Trophoblast cell (in vitro differentiated cells and primary cell): ENCODE data around the gene TMEM42.

Experiments used
- DNase-seq, 2 donors: peaks; one replicate each; pipeline ENCODE4 v3.0.0-alpha.2; 2016
- H2AFZ ChIP-seq: 2 replicates; pipeline ENCODE4 v1.6.1; 2013; ENCODE audit warnings: low read length, moderate library complexity, mild to moderate bottlenecking; ENCODE audit not compliant: insufficient read depth, poor library complexity
- H2AK5ac ChIP-seq: 2 replicates; pipeline ENCODE4 v1.6.1; 2013; ENCODE audit warnings: mild to moderate bottlenecking, low read length
- H2BK120ac ChIP-seq: 2 replicates; pipeline ENCODE4 v1.6.1; 2013; ENCODE audit warnings: low read length, mild to moderate bottlenecking, moderate library complexity; ENCODE audit not compliant: insufficient read depth, poor library complexity
- H2BK12ac ChIP-seq: 2 replicates; pipeline ENCODE4 v1.6.1; 2013; ENCODE audit warnings: mild to moderate bottlenecking, low read length, moderate library complexity
- H2BK5ac ChIP-seq: 2 replicates; pipeline ENCODE4 v1.6.1; 2013; ENCODE audit warnings: low read length, low read depth, moderate library complexity, mild to moderate bottlenecking; ENCODE audit not compliant: poor library complexity
- H3K14ac ChIP-seq: 2 replicates; pipeline ENCODE4 v1.6.1; 2013; ENCODE audit warnings: mild to moderate bottlenecking, low read length
- H3K18ac ChIP-seq: 2 replicates; pipeline ENCODE4 v1.6.1; 2013; ENCODE audit warnings: mild to moderate bottlenecking, low read length
- H3K23ac ChIP-seq: 2 replicates; pipeline ENCODE4 v1.6.1; 2013; ENCODE audit warnings: low read length
- H3K27ac ChIP-seq: 2 replicates; pipeline ENCODE4 v1.5.1; 2013; ENCODE audit warnings: low read depth, mild to moderate bottlenecking, inconsistent platforms, low read length, moderate library complexity
- H3K27me3 ChIP-seq: 2 replicates; pipeline ENCODE4 v1.6.1; 2013; ENCODE audit warnings: inconsistent platforms, mild to moderate bottlenecking, low read length, moderate library complexity; ENCODE audit not compliant: insufficient read depth
- H3K36me3 ChIP-seq, 2 experiments: 1 replicate in 1 of 2; 2 replicates in 1 of 2; pipeline ENCODE4 v1.6.1; 2013; ENCODE audit warnings: low read length in 2 of 2, mild to moderate bottlenecking in 2 of 2, moderate library complexity in 1 of 2; ENCODE audit not compliant: insufficient read depth in 2 of 2, control insufficient read depth in 1 of 2
- H3K4ac ChIP-seq: 2 replicates; pipeline ENCODE4 v1.6.1; 2013; ENCODE audit warnings: low read depth, mild to moderate bottlenecking, low read length, moderate library complexity
- H3K4me1 ChIP-seq, 2 experiments: 1 replicate in 1 of 2; 2 replicates in 1 of 2; pipeline ENCODE4 v1.6.1; 2013; ENCODE audit warnings: low read length in 2 of 2, mild to moderate bottlenecking in 2 of 2, moderate library complexity in 1 of 2; ENCODE audit not compliant: insufficient read depth in 2 of 2, control insufficient read depth in 1 of 2
- H3K4me2 ChIP-seq: 2 replicates; pipeline ENCODE4 v1.6.1; 2013; ENCODE audit warnings: inconsistent platforms, mild to moderate bottlenecking, low read length, moderate library complexity
- H3K4me3 ChIP-seq: 2 replicates; pipeline ENCODE4 v1.5.1; 2013; ENCODE audit warnings: mild to moderate bottlenecking, low read depth, low read length, inconsistent platforms
- H3K79me1 ChIP-seq: one replicate; pipeline ENCODE4 v1.6.1; 2013; ENCODE audit warnings: low read length
- H3K79me2 ChIP-seq: 2 replicates; pipeline ENCODE4 v1.6.1; 2013; ENCODE audit warnings: low read length, mild to moderate bottlenecking; ENCODE audit not compliant: control insufficient read depth, insufficient read depth, poor library complexity
- H3K9ac ChIP-seq: 2 replicates; pipeline ENCODE4 v1.6.1; 2013; ENCODE audit warnings: mild to moderate bottlenecking, low read length
- H3K9me3 ChIP-seq: 2 replicates; pipeline ENCODE4 v1.6.1; 2013; ENCODE audit warnings: low read depth, mild to moderate bottlenecking, control low read depth, inconsistent platforms, low read length; ENCODE audit not compliant: insufficient read depth
- H4K12ac ChIP-seq: 2 replicates; pipeline ENCODE4 v1.6.1; 2013; ENCODE audit warnings: low read depth, mild to moderate bottlenecking, low read length, moderate library complexity
- H4K8ac ChIP-seq: 2 replicates; pipeline ENCODE4 v1.6.1; 2013; ENCODE audit warnings: low read depth, mild to moderate bottlenecking, low read length, moderate library complexity
- H4K91ac ChIP-seq: one replicate; pipeline ENCODE4 v1.6.1; 2013; ENCODE audit warnings: low read depth, mild to moderate bottlenecking, low read length, moderate library complexity
- WGBS: extraction: QIAGEN DNeasy Blood & Tissue Kit; methylation state at CpG from one replicate; pipeline ENCODE4 v1.1.7; 2013; ENCODE audit warnings: missing lambda C conversion rate; ENCODE audit not compliant: insufficient read length, insufficient coverage; ENCODE audit errors: extremely low coverage; 5-methylcytosine and 5-hydroxymethylcytosine counted together

TMEM42 gene

DNA sequence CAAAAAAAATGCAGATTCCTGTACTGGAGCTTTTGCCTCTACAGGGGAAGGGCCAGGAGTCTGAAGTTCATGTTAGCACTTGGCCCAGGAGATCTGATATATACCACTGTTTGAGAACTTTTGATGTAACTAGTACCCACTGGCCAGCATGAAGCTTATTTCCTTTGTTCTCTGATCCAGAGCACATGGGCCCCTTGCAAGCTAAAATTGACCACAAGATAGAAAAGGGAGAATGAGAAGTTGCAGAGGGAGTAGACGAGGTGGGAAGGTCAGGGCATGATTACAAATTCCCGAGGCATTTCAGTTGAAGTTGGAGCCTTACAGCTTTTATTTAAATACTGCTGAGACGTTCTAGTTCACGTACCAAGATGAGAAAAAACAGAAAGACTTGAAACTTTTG, 40.9 kb downstream of the TMEM42 start:
- Histone ChIP-seq H2AK5ac (no peak overlapping the region), H3K27ac (no peak overlapping the region), H3K36me3 (no peaks in the 10 kb centered on the region), H4K12ac (no peak overlapping the region), H3K18ac (no peak overlapping the region), H2BK120ac (no peak overlapping the region), H4K91ac (no peak overlapping the region), H3K9me3 (peaks cover 8% of the 10 kb centered on the region), H3K23ac (no peak overlapping the region), H3K4me3 (no peak overlapping the region), H3K79me1 (peaks cover 3% of the 10 kb centered on the region), H3K4me1 (peaks cover 10 to 22% of the 10 kb centered on the region in 2 experiments), H3K14ac (no peak overlapping the region), H3K9ac (no peak overlapping the region), H2BK12ac (no peak overlapping the region), H3K27me3 (no peaks in the 10 kb centered on the region), H4K8ac (no peak overlapping the region), H2AFZ (no peak overlapping the region), H3K79me2 (no peaks in the 10 kb centered on the region), H3K4ac (no peak overlapping the region), H3K4me2 (no peak overlapping the region), H2BK5ac (no peak overlapping the region)
- no CpG with 5 or more reads among the region's 4 CpGs for WGBS
- no peak for DNase-seq

DNA sequence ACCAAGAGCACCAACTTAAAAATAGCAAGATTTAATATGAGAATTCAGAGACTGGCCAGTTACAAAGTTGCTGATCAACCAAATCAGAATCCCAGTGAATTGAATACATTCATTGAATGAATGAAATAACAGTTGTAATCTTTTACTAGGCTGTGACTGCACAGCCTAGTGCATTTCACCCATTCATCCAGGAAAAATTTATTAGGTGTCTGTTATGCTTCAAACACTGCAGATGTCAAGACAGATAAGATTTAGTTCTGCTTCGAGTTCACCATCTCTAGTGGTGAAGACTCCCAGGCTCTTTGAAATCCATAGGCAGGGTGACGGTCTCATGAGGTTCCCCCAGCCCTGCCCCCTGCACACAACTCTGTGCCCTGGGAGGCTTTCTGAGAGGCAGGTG, 41.6 kb downstream of the TMEM42 start:
- peaks cover 8% of the 10 kb centered on the region for H3K9me3 ChIP-seq
- no peak overlapping the region for H2AFZ ChIP-seq
- H3K4ac ChIP-seq = no peak overlapping the region
- H2BK12ac ChIP-seq = peak overlapping the region; percentile 73
- H4K91ac ChIP-seq = no peak overlapping the region
- peaks cover 3% of the 10 kb centered on the region for H3K79me1 ChIP-seq
- no peaks in the 10 kb centered on the region for H3K27me3 ChIP-seq
- H3K18ac ChIP-seq = no peak overlapping the region
- no CpG with 5 or more reads among the region's 2 CpGs for WGBS
- peaks cover 10 to 22% of the 10 kb centered on the region in 2 experiments for H3K4me1 ChIP-seq
- no peak overlapping the region for H3K23ac ChIP-seq
- no peak overlapping the region for H3K9ac ChIP-seq
- H3K4me3 ChIP-seq = no peak overlapping the region
- no peak overlapping the region for H4K8ac ChIP-seq
- H3K27ac ChIP-seq = no peak overlapping the region
- H3K79me2 ChIP-seq = no peaks in the 10 kb centered on the region
- H2BK5ac ChIP-seq = peak overlapping the region; percentile 35
- no peak overlapping the region for H2AK5ac ChIP-seq
- no peak overlapping the region for H2BK120ac ChIP-seq
- H3K36me3 ChIP-seq = no peaks in the 10 kb centered on the region
- no peak overlapping the region for H4K12ac ChIP-seq
- H3K14ac ChIP-seq = no peak overlapping the region
- H3K4me2 ChIP-seq = no peak overlapping the region
- no peak for DNase-seq

DNA sequence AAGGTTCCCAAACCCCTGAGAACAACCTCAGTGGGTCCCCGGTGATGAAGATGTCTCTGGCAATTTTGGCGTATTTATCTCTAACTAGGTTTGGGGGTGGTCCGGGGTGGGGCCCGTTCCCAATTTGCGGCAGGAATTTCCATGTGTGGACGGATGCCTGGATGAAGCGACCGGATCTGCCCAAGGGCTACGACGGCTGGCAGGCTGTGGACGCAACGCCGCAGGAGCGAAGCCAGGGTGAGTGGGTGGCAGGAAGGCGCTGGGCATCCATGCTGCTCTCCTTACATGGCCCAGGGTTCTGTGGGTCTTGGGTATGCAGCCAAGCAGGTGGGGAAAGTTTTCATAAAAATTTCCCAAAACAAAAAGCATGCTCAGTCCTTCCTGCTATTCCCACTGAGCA, 42.0 kb downstream of the TMEM42 start:
- no peak overlapping the region for H4K12ac ChIP-seq
- no peak for DNase-seq
- no peak overlapping the region for H3K4me2 ChIP-seq
- H3K27me3 ChIP-seq = no peaks in the 10 kb centered on the region
- H3K79me1 ChIP-seq = peaks cover 3% of the 10 kb centered on the region
- WGBS = no CpG with 5 or more reads among the region's 15 CpGs
- H3K18ac ChIP-seq = peak overlapping the region; percentile 53
- H3K14ac ChIP-seq = no peak overlapping the region
- no peak overlapping the region for H2AFZ ChIP-seq
- H3K36me3 ChIP-seq = no peaks in the 10 kb centered on the region
- peak overlapping the region; percentile 16 for H4K91ac ChIP-seq
- H3K4ac ChIP-seq = no peak overlapping the region
- H3K23ac ChIP-seq = no peak overlapping the region
- no peak overlapping the region for H4K8ac ChIP-seq
- H3K9ac ChIP-seq = no peak overlapping the region
- H2BK5ac ChIP-seq = peak overlapping the region; percentile 35
- H2BK12ac ChIP-seq = peak overlapping the region; percentile 73
- H2AK5ac ChIP-seq = peak overlapping the region; percentile 73
- no peak overlapping the region for H3K27ac ChIP-seq
- H3K79me2 ChIP-seq = no peaks in the 10 kb centered on the region
- no peak overlapping the region for H3K4me3 ChIP-seq
- no peak overlapping the region for H2BK120ac ChIP-seq
- H3K4me1 ChIP-seq = peaks cover 10 to 22% of the 10 kb centered on the region in 2 experiments
- H3K9me3 ChIP-seq = peaks cover 8% of the 10 kb centered on the region

DNA sequence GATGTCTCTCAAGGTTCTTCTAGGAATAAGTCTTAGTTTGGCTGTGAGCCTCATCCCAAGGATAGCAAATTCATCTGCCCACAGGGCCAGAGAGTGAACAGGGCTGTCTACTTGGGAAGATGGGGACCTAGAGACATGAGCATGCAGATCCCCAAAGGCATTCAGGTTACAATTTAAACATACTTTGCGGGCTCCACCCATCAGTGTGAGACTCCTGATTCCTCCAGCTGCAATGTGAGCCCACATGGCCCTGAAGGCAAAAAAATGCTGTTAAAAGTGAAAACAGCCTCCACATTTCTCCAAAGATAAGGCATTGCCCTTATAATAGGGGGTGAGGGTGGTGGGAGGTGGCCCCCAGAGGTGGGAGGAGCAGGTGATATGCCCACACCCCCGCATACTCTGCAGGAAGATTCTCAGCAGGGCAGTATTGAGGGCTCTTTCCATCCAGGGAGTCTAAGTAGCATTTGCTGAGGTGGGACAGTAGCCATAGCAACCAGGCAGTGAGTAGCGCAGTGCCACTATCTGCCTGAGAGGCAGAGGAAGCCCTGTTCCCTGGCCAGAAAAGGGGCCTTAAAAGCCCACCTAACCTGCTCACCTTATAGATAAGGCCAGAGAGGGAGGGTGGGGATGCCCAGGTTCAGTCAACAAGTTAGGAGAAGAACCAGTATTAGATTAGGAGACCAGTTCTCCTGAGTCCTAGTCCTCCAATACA, 43.9 kb downstream of the TMEM42 start:
- Histone ChIP-seq H3K18ac (no peak overlapping the region), H3K79me2 (no peaks in the 10 kb centered on the region), H4K91ac (no peak overlapping the region), H2BK12ac (no peak overlapping the region), H3K14ac (no peak overlapping the region), H3K23ac (no peak overlapping the region), H3K27me3 (no peaks in the 10 kb centered on the region), H2AFZ (no peak overlapping the region), H3K79me1 (peaks cover 3% of the 10 kb centered on the region), H4K8ac (no peak overlapping the region), H2BK120ac (no peak overlapping the region), H3K4ac (no peak overlapping the region), H4K12ac (no peak overlapping the region), H3K4me1 (peaks cover 7 to 16% of the 10 kb centered on the region in 2 experiments), H3K36me3 (no peaks in the 10 kb centered on the region), H3K9me3 (peaks cover 8% of the 10 kb centered on the region), H3K27ac (no peak overlapping the region), H3K9ac (no peak overlapping the region), H2BK5ac (no peak overlapping the region), H3K4me3 (no peak overlapping the region), H2AK5ac (no peak overlapping the region), H3K4me2 (no peak overlapping the region)
- no CpG with 5 or more reads among the region's 3 CpGs for WGBS
- peak; percentile 56 to 81 for DNase-seq
